Epithelial cell of proximal tubule (primary cell): Measurements from ENCODE around the gene TRPM5. TPM values are rescaled to one million over a fixed set of nuclear protein-coding genes. Genes with fewer than 3 reads are reported as not detected.

Source experiments
- DNase-seq: peaks from one replicate; pipeline ENCODE4 v3.0.0-alpha.2; 2011; ENCODE audit warnings: low read depth
- H3K4me3 ChIP-seq: 2 replicates; pipeline ENCODE4 v1.5.1; 2011; ENCODE audit warnings: low read depth, mild to moderate bottlenecking, low read length
- CTCF ChIP-seq: conservative IDR thresholded peaks from 2 replicates; pipeline ENCODE4 v1.5.1; 2012; ENCODE audit warnings: low read depth, mild to moderate bottlenecking, low read length
- total RNA-seq: library from RNA; depleted of rRNA; stranded (reverse); fragments of >200 nt; gene quantifications from 2 replicates; pipeline ENCODE4 v1.2.3, GENCODE V29; 2015

Gene TRPM5
- total RNA-seq, 1 donor from 2014 or later = not detected

GRCh38 chr11:2422461-2423156 lies 21.7 kb downstream of the TRPM5 start:
- H3K4me3 ChIP-seq = no peak overlapping the region
- no peak for TF ChIP-seq CTCF

GRCh38 chr11:2421996-2422395 lies 22.3 kb downstream of the TRPM5 start:
- no peak for DNase-seq
- no peak overlapping the region for H3K4me3 ChIP-seq
- TF ChIP-seq CTCF = no peak

More at GRCh38 chr11:2422461-2423156, 21.7 kb downstream of the TRPM5 start:
- no peak for DNase-seq

- TF ChIP-seq CTCF = no peak
- DNase-seq = no peak
- H3K4me3 ChIP-seq = no peak overlapping the region
Measured at GRCh38 chr11:2421226-2421994, 22.9 kb downstream of the TRPM5 start.

- TF ChIP-seq CTCF = peak; percentile 82
- H3K4me3 ChIP-seq = no peak overlapping the region
- no peak for DNase-seq
Measured at GRCh38 chr11:2420502-2421225, 23.6 kb downstream of the TRPM5 start.

- H3K4me3 ChIP-seq = no peak overlapping the region
- no peak for DNase-seq
- TF ChIP-seq CTCF = peak; percentile 90
Measured at GRCh38 chr11:2419638-2420501, 24.4 kb downstream of the TRPM5 start.

- DNase-seq = no peak
- TF ChIP-seq CTCF = no peak
- H3K4me3 ChIP-seq = no peak overlapping the region
Measured at GRCh38 chr11:2418693-2419360, 25.5 kb downstream of the TRPM5 start.
